Stomach (tissue), 9 donors: Measurements from ENCODE around the gene RPS6KA1. TPM values are rescaled to one million over a fixed set of nuclear protein-coding genes. Genes with fewer than 3 reads are reported as not detected.

Experiments used
- DNase-seq, 2 donors: peaks; one replicate each; pipeline versions ENCODE4 v3.0.0 to v3.0.0-alpha.2; 2013 to 2019
- H3K27ac ChIP-seq, 5 donors: fragments of 200-600 bp in 4 of 5; sonication (generic) in 4 of 5; one replicate each; pipeline ENCODE4 v1.5.1; 2013 to 2019; ENCODE audit warnings: mild to moderate bottlenecking in 1 of 5, moderate library complexity in 1 of 5
- H3K27me3 ChIP-seq, 3 donors: fragments of 200-600 bp; sonication (generic); one replicate each; pipeline ENCODE4 v1.5.1; 2017 to 2019; ENCODE audit warnings: mixed run types in 1 of 3
- H3K36me3 ChIP-seq, 4 donors: fragments of 200-600 bp; sonication (generic); 1 replicate in 3 of 4; 2 replicates in 1 of 4; pipeline ENCODE4 v1.5.1; 2016 to 2019
- H3K4me1 ChIP-seq, 4 donors: fragments of 200-600 bp; sonication (generic); one replicate each; pipeline ENCODE4 v1.5.1; 2016 to 2019
- H3K4me3 ChIP-seq, 4 donors: fragments of 200-600 bp; sonication (generic) in 3 of 4; one replicate each; pipeline ENCODE4 v1.5.1; 2016 to 2019; ENCODE audit warnings: mild to moderate bottlenecking in 1 of 4
- H3K9me3 ChIP-seq, 4 donors: fragments of 200-600 bp; sonication (generic); one replicate each; pipeline ENCODE4 v1.5.1; 2016 to 2019
- EP300 ChIP-seq: sonication (generic); formaldehyde crosslinking; IDR thresholded peaks from one replicate; pipeline ENCODE4 v1.6.1; 2017; ENCODE audit warnings: antibody characterized with exemption
- POLR2A ChIP-seq, 4 donors: fragments of 450-650 bp; IDR thresholded peaks; one replicate each; pipeline ENCODE4 v1.6.1; 2016; ENCODE audit warnings: antibody characterized with exemption in 4 of 4, control low read depth in 2 of 4, mild to moderate bottlenecking in 1 of 4, moderate library complexity in 1 of 4
- POLR2AphosphoS5 ChIP-seq, 3 donors: sonication (generic); formaldehyde crosslinking; IDR thresholded peaks; one replicate each; pipeline ENCODE4 v1.6.1; 2016; ENCODE audit warnings: antibody characterized with exemption in 3 of 3
- WGBS, 5 donors: extraction: QIAGEN DNeasy Blood & Tissue Kit in 3 of 5; methylation state at CpG; one replicate each; pipeline versions ENCODE4 v1.1.5 to v1.1.7; 2013 to 2018; 5-methylcytosine and 5-hydroxymethylcytosine counted together
- intact Hi-C: fragments of 100-400 bp; cut with DNase I; formaldehyde crosslinking; loops from one replicate; pipeline ENCODE4 v1.15.1; 2023; ENCODE audit warnings: low total_unique reads
- polyA plus RNA-seq, 3 donors: library from polyadenylated mRNA; stranded (reverse); fragments of 200-250 nt; gene quantifications; one replicate each; pipeline ENCODE4 v1.2.3, GENCODE V29; 2013
- total RNA-seq, 5 donors: library from RNA; depleted of rRNA; stranded (reverse); fragments of >200 nt; gene quantifications; one replicate each; pipeline versions ENCODE4 v1.1.0 to v1.2.3, GENCODE V29; 2014 to 2016
- TF ChIP-seq, protein P1 (sequence below), 7 experiments: fragments of 450-650 bp in 4 of 7; fragments of 200-600 bp in 3 of 7; sonication (generic) in 3 of 7; IDR thresholded peaks; one replicate each; pipeline ENCODE4 v1.5.1; 2016 to 2019; ENCODE audit warnings: antibody characterized with exemption in 7 of 7, control low read depth in 2 of 7, mild to moderate bottlenecking in 1 of 7
- donor health status: healthy with polysubstance abuse.
- donor health status: Bipolar disorder and iron deficiency.
- donor health status: healthy.

Gene RPS6KA1
- total and polyA plus RNA-seq, 8 donors, result 15.2 to 769 (median 34.9) TPM

DNA sequence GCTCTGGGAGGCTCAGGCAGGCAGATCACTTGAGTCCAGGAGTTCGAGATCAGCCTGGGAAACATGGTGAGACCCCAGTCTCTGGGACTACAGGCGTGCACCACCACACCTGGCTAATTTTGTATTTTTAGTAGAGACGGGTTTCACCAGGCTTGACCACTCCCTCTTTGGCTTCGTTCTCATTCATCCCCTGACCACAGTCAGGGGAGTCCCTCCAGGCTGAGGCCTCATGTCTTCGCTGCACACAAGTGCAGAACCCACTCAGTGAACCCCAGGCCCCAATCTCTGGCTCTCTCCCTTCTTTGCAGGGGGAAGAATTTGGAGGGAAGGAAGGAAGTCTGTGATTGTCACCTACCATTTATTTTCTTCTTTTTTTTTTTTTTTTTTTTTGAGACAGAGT is 9.2 kb upstream of the RPS6KA1 start:
- Histone ChIP-seq H3K36me3 (no peaks in the 10 kb centered on the region), H3K9me3 (no peaks in the 10 kb centered on the region), H3K4me3 (no peak overlapping the region), H3K4me1 (no peaks in the 10 kb centered on the region), H3K27me3 (peaks cover 0 to 30% (median 0%) of the 10 kb centered on the region in 3 donors), H3K27ac (no peak overlapping the region)
- intact Hi-C loops, result no loop called here
- no peak for TF ChIP-seq POLR2A (IDR thresholded peaks at IDR 0.05)
- TF ChIP-seq EP300, result no peak
- TF ChIP-seq, protein P1, sequence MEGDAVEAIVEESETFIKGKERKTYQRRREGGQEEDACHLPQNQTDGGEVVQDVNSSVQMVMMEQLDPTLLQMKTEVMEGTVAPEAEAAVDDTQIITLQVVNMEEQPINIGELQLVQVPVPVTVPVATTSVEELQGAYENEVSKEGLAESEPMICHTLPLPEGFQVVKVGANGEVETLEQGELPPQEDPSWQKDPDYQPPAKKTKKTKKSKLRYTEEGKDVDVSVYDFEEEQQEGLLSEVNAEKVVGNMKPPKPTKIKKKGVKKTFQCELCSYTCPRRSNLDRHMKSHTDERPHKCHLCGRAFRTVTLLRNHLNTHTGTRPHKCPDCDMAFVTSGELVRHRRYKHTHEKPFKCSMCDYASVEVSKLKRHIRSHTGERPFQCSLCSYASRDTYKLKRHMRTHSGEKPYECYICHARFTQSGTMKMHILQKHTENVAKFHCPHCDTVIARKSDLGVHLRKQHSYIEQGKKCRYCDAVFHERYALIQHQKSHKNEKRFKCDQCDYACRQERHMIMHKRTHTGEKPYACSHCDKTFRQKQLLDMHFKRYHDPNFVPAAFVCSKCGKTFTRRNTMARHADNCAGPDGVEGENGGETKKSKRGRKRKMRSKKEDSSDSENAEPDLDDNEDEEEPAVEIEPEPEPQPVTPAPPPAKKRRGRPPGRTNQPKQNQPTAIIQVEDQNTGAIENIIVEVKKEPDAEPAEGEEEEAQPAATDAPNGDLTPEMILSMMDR (IDR thresholded peaks at IDR 0.05), result no peak
- no peak for TF ChIP-seq POLR2AphosphoS5 (IDR thresholded peaks at IDR 0.05)
- no peak for DNase-seq
- WGBS, 5 donors, result 71 to 85% (median 81%) methylated on average over 5 of the region's 5 CpGs

DNA sequence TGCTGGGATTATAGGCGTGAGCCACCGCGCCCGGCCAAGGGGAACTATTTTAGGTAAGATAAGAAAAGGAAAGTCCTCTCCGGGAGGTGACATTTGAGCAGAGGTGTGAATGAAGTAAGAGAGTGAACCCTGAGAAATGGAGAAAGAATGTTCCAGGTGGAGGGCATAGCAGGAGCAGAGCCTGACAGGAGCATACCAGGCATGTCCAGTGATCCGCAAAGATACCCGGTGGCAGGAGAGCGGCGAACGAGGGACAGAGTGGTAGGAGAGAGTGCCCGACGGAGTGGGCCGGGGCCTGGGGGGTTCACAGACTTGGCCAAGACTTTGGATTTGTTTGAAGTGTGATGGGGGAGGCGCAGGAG is 7.9 kb upstream of the RPS6KA1 start:
- no peaks in the 10 kb centered on the region for H3K36me3 ChIP-seq
- H3K4me3 ChIP-seq, result no peak overlapping the region
- H3K9me3 ChIP-seq, result no peaks in the 10 kb centered on the region
- H3K4me1 ChIP-seq, result no peaks in the 10 kb centered on the region
- peaks cover 0 to 31% (median 0%) of the 10 kb centered on the region in 3 donors for H3K27me3 ChIP-seq
- intact Hi-C loops, result no loop called here
- no peak for DNase-seq
- WGBS, 5 donors, result 58 to 72% (median 61%) methylated on average over 14 of the region's 14 CpGs
- no peak overlapping the region for H3K27ac ChIP-seq
- TF ChIP-seq EP300 (no peak), POLR2A (IDR thresholded peaks at IDR 0.05) (no peak), POLR2AphosphoS5 (IDR thresholded peaks at IDR 0.05) (no peak)
- TF ChIP-seq, protein P1 (IDR thresholded peaks at IDR 0.05), result no peak

DNA sequence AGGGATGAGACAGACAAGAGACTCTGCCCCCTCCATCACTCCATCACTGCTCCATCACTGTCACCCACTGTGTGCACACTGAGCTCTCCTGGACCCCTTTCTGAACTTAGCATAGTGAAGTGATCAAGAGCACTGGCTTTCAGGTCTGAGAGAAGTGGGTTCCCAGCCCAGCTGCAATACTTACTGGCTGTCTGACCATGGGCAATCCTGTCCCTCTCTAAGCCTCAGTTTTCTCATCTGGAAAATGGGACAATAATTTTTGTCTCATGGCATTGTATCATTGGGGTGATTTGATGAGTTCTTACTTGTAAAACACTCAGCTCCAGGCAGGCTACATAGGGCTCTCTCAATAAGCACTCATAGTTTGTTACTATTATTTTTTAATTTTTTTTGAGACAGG is 7.5 kb upstream of the RPS6KA1 start:
- no peak for DNase-seq
- Histone ChIP-seq H3K27ac (no peak overlapping the region), H3K4me1 (no peaks in the 10 kb centered on the region), H3K27me3 (peaks cover 0 to 31% (median 0%) of the 10 kb centered on the region in 3 donors), H3K9me3 (no peaks in the 10 kb centered on the region), H3K36me3 (no peaks in the 10 kb centered on the region), H3K4me3 (no peak overlapping the region)
- intact Hi-C loops, result no loop called here
- TF ChIP-seq EP300 (no peak), POLR2AphosphoS5 (IDR thresholded peaks at IDR 0.05) (no peak), POLR2A (IDR thresholded peaks at IDR 0.05) (no peak)
- TF ChIP-seq, protein P1 (IDR thresholded peaks at IDR 0.05), result no peak

DNA sequence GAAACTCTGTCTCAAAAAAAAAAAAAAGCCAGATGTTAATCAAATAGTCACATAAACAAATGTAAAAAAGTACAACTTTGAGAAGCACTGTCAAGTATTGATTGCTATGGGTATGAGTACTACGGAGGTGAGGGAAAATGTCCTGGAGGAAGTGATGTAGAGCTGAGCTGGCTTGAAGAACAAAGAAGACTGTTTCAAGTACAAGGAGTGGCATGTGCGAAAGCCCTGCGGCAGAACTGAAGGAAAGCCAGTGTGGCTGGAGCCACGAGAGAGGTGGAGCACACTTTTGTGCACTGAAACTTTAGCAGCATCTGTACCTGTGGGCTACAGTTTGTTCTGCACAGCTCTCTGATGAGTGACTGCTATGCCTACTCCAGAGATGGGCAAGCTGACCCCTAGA is 5.4 kb upstream of the RPS6KA1 start:
- Histone ChIP-seq H3K4me1 (peaks cover 0 to 9% (median 3%) of the 10 kb centered on the region in 4 donors), H3K4me3 (no peak overlapping the region), H3K27me3 (peaks cover 0 to 31% (median 0%) of the 10 kb centered on the region in 3 donors), H3K9me3 (no peaks in the 10 kb centered on the region), H3K27ac (no peak overlapping the region), H3K36me3 (no peaks in the 10 kb centered on the region)
- 57 to 71% (median 68%) methylated on average over 4 of the region's 4 CpGs for WGBS, 5 donors
- TF ChIP-seq, protein P1 (IDR thresholded peaks at IDR 0.05), result no peak
- TF ChIP-seq EP300 (no peak), POLR2A (IDR thresholded peaks at IDR 0.05) (no peak), POLR2AphosphoS5 (IDR thresholded peaks at IDR 0.05) (no peak)
- DNase-seq, result no peak
- intact Hi-C loops, result no loop called here
